ENCODE measurements around the gene TRIM8. TPM values are rescaled to one million over a fixed set of nuclear protein-coding genes. Genes with fewer than 3 reads are reported as not detected.

The TRIM8 gene
- total and polyA plus RNA-seq, 9 of the 15 experiments (the other 6 are each of a cell fraction or from before 2014, with no cell fraction given), result 1.7 to 26.0 (median 9.1) TPM

GRCh38 chr10:102599565-102600327, 44.5 kb upstream of the TRIM8 start (continued):
- TF ChIP-seq ZNF407 (IDR thresholded peaks at IDR 0.05; ENCODE audit: low read depth), result no peak
- TF ChIP-seq ATF2 (CRISPR knock-in tag; IDR thresholded peaks at IDR 0.05), result no peak
- no peak for TF ChIP-seq ILF3 (IDR thresholded peaks at IDR 0.05; ENCODE audit: borderline replicate concordance)
- TF ChIP-seq FOS (IDR thresholded peaks at IDR 0.05; ENCODE audit: extremely low read depth, insufficient read length), result no peak
- TF ChIP-seq BRD9 (IDR thresholded peaks at IDR 0.05; ENCODE audit: low read depth, partially characterized antibody), result no peak
- no peak for TF ChIP-seq SIN3A (IDR thresholded peaks at IDR 0.05; ENCODE audit: borderline replicate concordance in 2 of 2, control insufficient read depth in 1 of 2, low read depth in 2 of 2, low read length in 2 of 2)
- TF ChIP-seq ZNF696 (CRISPR knock-in tag; conservative IDR thresholded peaks at IDR 0.05), result no peak
- TF ChIP-seq ATF4 (CRISPR knock-in tag; IDR thresholded peaks at IDR 0.05), result no peak
- TF ChIP-seq ZNF23 (CRISPR knock-in tag; IDR thresholded peaks at IDR 0.05), result no peak
- no peak for TF ChIP-seq GABPB2 (CRISPR knock-in tag; conservative IDR thresholded peaks at IDR 0.05)
- no peak for TF ChIP-seq PURB (CRISPR knock-in tag; IDR thresholded peaks at IDR 0.05; ENCODE audit: low read depth)
- TF ChIP-seq CBX2 (IDR thresholded peaks at IDR 0.05; ENCODE audit: insufficient read depth, low read length, poor library complexity, severe bottlenecking), result no peak
- no peak for TF ChIP-seq PTBP1 (IDR thresholded peaks at IDR 0.05; ENCODE audit: low read depth, low read length)
- no peak for TF ChIP-seq SMAD2 (IDR thresholded peaks at IDR 0.05; ENCODE audit: low read depth, low read length)
- TF ChIP-seq E2F5 (CRISPR knock-in tag; IDR thresholded peaks at IDR 0.05), result no peak
- TF ChIP-seq ZNF24 (IDR thresholded peaks at IDR 0.05), result no peak
